Bone marrow (tissue), 2 donors: ENCODE results near the gene TFE3.

ENCODE experiments used
- DNase-seq, 2 donors: peaks; one replicate each; lab custom pipeline; 2025; lab: John Stamatoyannopoulos, UW

Gene TFE3

GRCh38 chrX:49043220-49043986, at the start of gene TFE3:
Gene TFE3 (minus strand): TSS chrX:49043357. CDS start chrX:49043226, 131 bp downstream.
- peak; percentile 84 to 92 for DNase-seq

GRCh38 chrX:49089553-49089952, 46.4 kb upstream of the TFE3 start:
- DNase-seq, result no peak

GRCh38 chrX:49082271-49082871, 39.2 kb upstream of the TFE3 start:
- DNase-seq, result no peak

- DNase-seq, result peak; percentile 40 to 66
These were observed 36.6 kb upstream of the TFE3 start, which contains the start of gene WDR45 for GRCh38 chrX:49079489-49080428. Gene WDR45 (minus strand): TSS chrX:49079887. CDS start chrX:49078095, 1,792 bp downstream.

- no peak for DNase-seq
These were observed 34.8 kb upstream of the TFE3 start for GRCh38 chrX:49077941-49078340.

GRCh38 chrX:49075347-49075746, 32.2 kb upstream of the TFE3 start:
- no peak for DNase-seq

GRCh38 chrX:49073601-49074575, 30.7 kb upstream of the TFE3 start, which contains the start of gene PRAF2:
Gene PRAF2 (minus strand): TSS chrX:49074002. CDS start chrX:49073987, 15 bp downstream.
- peak; percentile 52 to 63 for DNase-seq

GRCh38 chrX:49072712-49073095, 29.5 kb upstream of the TFE3 start:
- no peak for DNase-seq

GRCh38 chrX:49071877-49072711, 28.9 kb upstream of the TFE3 start:
- DNase-seq, result no peak

- no peak for DNase-seq
These were observed 27.8 kb upstream of the TFE3 start for GRCh38 chrX:49070988-49071387.

GRCh38 chrX:49069038-49069437, 25.9 kb upstream of the TFE3 start:
- no peak for DNase-seq

- no peak for DNase-seq
These were observed 24.3 kb upstream of the TFE3 start for GRCh38 chrX:49067285-49068120.

- DNase-seq, result no peak
These were observed 23.5 kb upstream of the TFE3 start for GRCh38 chrX:49066690-49067089.

GRCh38 chrX:49066278-49066677, 23.1 kb upstream of the TFE3 start:
- no peak for DNase-seq

- no peak for DNase-seq
These were observed 21.6 kb upstream of the TFE3 start for GRCh38 chrX:49064735-49065134.

- no peak for DNase-seq
These were observed 21.1 kb upstream of the TFE3 start for GRCh38 chrX:49064303-49064702.

- DNase-seq, result no peak
These were observed 20.6 kb upstream of the TFE3 start for GRCh38 chrX:49063715-49064114.

- no peak for DNase-seq
These were observed 18.8 kb upstream of the TFE3 start for GRCh38 chrX:49061916-49062315.

GRCh38 chrX:49061490-49061889, 18.3 kb upstream of the TFE3 start:
- DNase-seq, result no peak
